Panc1 (cell line): ENCODE measurements around the gene SH3TC1. TPM values are rescaled to one million over a fixed set of nuclear protein-coding genes. Genes with fewer than 3 reads are reported as not detected.

Experiments
- ATAC-seq: fragments of 200-7000 bp; cut with Tn5 transposase; 2 replicates; pipeline ENCODE4 v1.9.1; 2020; ENCODE audit warnings: mild to moderate bottlenecking, moderate library complexity
- BruUV-seq: library from RNA; stranded (reverse); fragments of 400-500 nt; replicated peaks from 2 replicates; lab custom pipeline; 2021; lab: Mats Ljungman, UMichigan
- CTCF ChIA-PET: fragments of 300-600 bp; sonication (Branson Sonifier 250); formaldehyde crosslinking; loops from one replicate; lab custom pipeline; 2022; ENCODE audit warnings: antibody characterized with exemption; lab: Charles Lee
- POLR2A ChIA-PET: fragments of 300-600 bp; sonication (Branson Sonifier 250); formaldehyde crosslinking; loops from one replicate; lab custom pipeline; 2022; ENCODE audit warnings: antibody characterized with exemption; lab: Charles Lee
- DNase-seq: peaks from one replicate; pipeline ENCODE4 v3.0.0-alpha.2; 2010; ENCODE audit warnings: low read depth, low spot score
- H3K27ac ChIP-seq: 2 replicates; pipeline ENCODE4 v1.5.1; 2011; ENCODE audit warnings: mild to moderate bottlenecking, low read length, inconsistent platforms
- H3K27me3 ChIP-seq: fragments of 200-500 bp; sonication (Bioruptor generic); 2 replicates; pipeline ENCODE4 v1.6.0; 2014; ENCODE audit warnings: low read length, inconsistent platforms; ENCODE audit not compliant: control insufficient read depth, insufficient read depth
- H3K36me3 ChIP-seq: fragments of 200-500 bp; sonication (Bioruptor generic); 2 replicates; pipeline ENCODE4 v1.5.1; 2014; ENCODE audit warnings: inconsistent platforms, mild to moderate bottlenecking, low read length, moderate library complexity; ENCODE audit not compliant: control insufficient read depth, insufficient read depth
- H3K4me1 ChIP-seq: 2 replicates; pipeline ENCODE4 v1.5.1; 2011; ENCODE audit warnings: inconsistent platforms, mild to moderate bottlenecking, low read length, moderate library complexity; ENCODE audit not compliant: control insufficient read depth, insufficient read depth
- H3K4me3 ChIP-seq, 2 experiments: 2 replicates each; pipeline ENCODE4 v1.5.1; 2011 to 2012; ENCODE audit warnings: low read depth in 2 of 2, low read length in 2 of 2, mild to moderate bottlenecking in 2 of 2, inconsistent platforms in 1 of 2, moderate library complexity in 1 of 2
- H3K9me3 ChIP-seq: fragments of 200-500 bp; sonication (Bioruptor generic); 2 replicates; pipeline ENCODE4 v1.5.1; 2014; ENCODE audit warnings: low read depth, mild to moderate bottlenecking, inconsistent platforms, low read length, moderate library complexity; ENCODE audit not compliant: control insufficient read depth, insufficient read depth
- CTCF ChIP-seq: fragments of 450-650 bp; IDR thresholded peaks from 2 replicates; pipeline ENCODE4 v1.5.1; 2017; ENCODE audit warnings: mild to moderate bottlenecking
- POLR2AphosphoS5 ChIP-seq: IDR thresholded peaks from 2 replicates; pipeline ENCODE4 v1.6.1; 2012; ENCODE audit warnings: mild to moderate bottlenecking, low read depth, low read length, moderate library complexity
- REST ChIP-seq, 2 experiments: IDR thresholded peaks; 2 replicates each; pipeline ENCODE4 v1.6.1; 2011 to 2012; ENCODE audit warnings: low read depth in 2 of 2, control low read depth in 1 of 2, low read length in 1 of 2, mild to moderate bottlenecking in 1 of 2, moderate library complexity in 1 of 2; ENCODE audit not compliant: insufficient read depth in 1 of 2
- SIN3A ChIP-seq: IDR thresholded peaks from 2 replicates; pipeline ENCODE4 v1.6.1; 2012; ENCODE audit warnings: low read depth, mild to moderate bottlenecking, low read length, moderate library complexity, borderline replicate concordance; ENCODE audit not compliant: insufficient read depth
- TCF7L2 ChIP-seq: IDR thresholded peaks from 2 replicates; pipeline ENCODE4 v1.6.1; 2011; ENCODE audit warnings: mild to moderate bottlenecking, low read depth, low read length, inconsistent platforms
- in situ Hi-C: cut with HindIII; loops from 2 replicates; pipeline ENCODE4 v1.10.0; 2016; ENCODE audit warnings: low sequenced_read_pairs, low pct_unique_long_range_greater_than_20kb
- intact Hi-C: fragments of 100-400 bp; cut with micrococcal nuclease; formaldehyde crosslinking; loops from one replicate; pipeline ENCODE4 v1.10.0; 2022; ENCODE audit not compliant: unreplicated experiment
- total RNA-seq: library from RNA; stranded (reverse); gene quantifications from one replicate; pipeline ENCODE4 v1.2.1, GENCODE V29; 2021; ENCODE audit not compliant: unreplicated experiment

The SH3TC1 gene
- total RNA-seq, 1 experiment from 2014 or later = 4.5 TPM

GRCh38 chr4:8221476-8221875 lies 22.4 kb downstream of the SH3TC1 start:
- ChIA-PET POLR2A (interaction anchor here (0.6 kb wide), 1 partner anchor 24 kb away, joined by 3 read pairs; no protein-coding TSS in a partner anchor), CTCF (no interaction called here)
- DNase-seq (no peak), ATAC-seq (no peak)
- BruUV-seq = no TSS peak
- Histone ChIP-seq H3K27me3 (no peaks in the 10 kb centered on the region), H3K4me1 (no peaks in the 10 kb centered on the region; the same call in 1 of the 2 replicates), H3K4me3 (no peak overlapping the region), H3K27ac (no peak overlapping the region), H3K36me3 (no peaks in the 10 kb centered on the region), H3K9me3 (no peaks in the 10 kb centered on the region)
- in situ Hi-C loops (no loop called here), intact Hi-C loops (no loop called here)
- TF ChIP-seq CTCF (no peak), REST (IDR thresholded peaks at IDR 0.05; ENCODE audit: insufficient read depth in 1 of 2, low read depth in 2 of 2, low read length in 1 of 2) (no peak), POLR2AphosphoS5 (no peak), TCF7L2 (no peak), SIN3A (no peak)

- ChIA-PET POLR2A (no interaction called here), CTCF (no interaction called here)
- Histone ChIP-seq H3K36me3 (no peaks in the 10 kb centered on the region), H3K4me1 (no peaks in the 10 kb centered on the region; the same call in 1 of the 2 replicates), H3K9me3 (no peaks in the 10 kb centered on the region), H3K27me3 (no peaks in the 10 kb centered on the region), H3K27ac (no peak overlapping the region), H3K4me3 (no peak overlapping the region)
- DNase-seq (no peak), ATAC-seq (no peak)
- no peak for TF ChIP-seq POLR2AphosphoS5
- TF ChIP-seq CTCF = no peak
- no peak for TF ChIP-seq SIN3A
- no peak for TF ChIP-seq TCF7L2
- no peak for TF ChIP-seq REST (IDR thresholded peaks at IDR 0.05; ENCODE audit: insufficient read depth in 1 of 2, low read depth in 2 of 2, low read length in 1 of 2)
- intact Hi-C loops (no loop called here), in situ Hi-C loops (no loop called here)
- no TSS peak for BruUV-seq
These were observed 22.9 kb downstream of the SH3TC1 start for GRCh38 chr4:8221985-8222384.
